Gastrocnemius medialis (tissue), 4 donors: Measurements from ENCODE around the gene FOXB1. TPM values are rescaled to one million over a fixed set of nuclear protein-coding genes. Genes with fewer than 3 reads are reported as not detected.
A peak's percentile ranks its signal among the peaks of the same experiment; 100 is the strongest.

Source experiments
- ATAC-seq, 2 donors: fragments of 150-250 bp; one replicate each; pipeline ENCODE4 v1.9.1; 2016
- DNase-seq, 2 donors: peaks; one replicate each; pipeline ENCODE4 v3.0.0-alpha.2; 2019
- H3K27ac ChIP-seq, 4 donors: fragments of 200-600 bp; sonication (generic); 1 replicate in 1 of 4; 2 replicates in 3 of 4; pipeline ENCODE4 v1.5.1; 2016 to 2018; ENCODE audit warnings: mild to moderate bottlenecking in 2 of 4, moderate library complexity in 1 of 4
- H3K27me3 ChIP-seq, 3 donors: fragments of 200-600 bp; sonication (generic) in 2 of 3; 1 replicate in 1 of 3; 2 replicates in 2 of 3; pipeline versions ENCODE4 v1.5.1 to v1.6.0; 2016 to 2019; ENCODE audit warnings: mild to moderate bottlenecking in 1 of 3, moderate library complexity in 1 of 3
- H3K36me3 ChIP-seq, 2 donors: fragments of 200-600 bp; sonication (generic) in 1 of 2; one replicate each; pipeline ENCODE4 v1.5.1; 2017 to 2018
- H3K4me1 ChIP-seq, 2 donors: fragments of 200-600 bp; sonication (generic) in 1 of 2; one replicate each; pipeline ENCODE4 v1.5.1; 2016 to 2017; ENCODE audit warnings: mild to moderate bottlenecking in 2 of 2
- H3K4me3 ChIP-seq, 4 donors: fragments of 200-600 bp; sonication (generic) in 3 of 4; 1 replicate in 1 of 4; 2 replicates in 3 of 4; pipeline ENCODE4 v1.5.1; 2016 to 2019; ENCODE audit warnings: mild to moderate bottlenecking in 2 of 4
- H3K9me3 ChIP-seq, 3 donors: fragments of 200-600 bp; sonication (generic) in 2 of 3; 1 replicate in 1 of 3; 2 replicates in 2 of 3; pipeline ENCODE4 v1.5.1; 2016 to 2019
- POLR2A ChIP-seq, 2 donors: fragments of 450-650 bp; IDR thresholded peaks; one replicate each; pipeline ENCODE4 v1.6.1; 2017; ENCODE audit warnings: antibody characterized with exemption in 2 of 2, mild to moderate bottlenecking in 2 of 2, moderate library complexity in 2 of 2
- in situ Hi-C, 4 donors: fragments of 200-750 bp; cut with MboI; loops; one replicate each; pipeline versions ENCODE4 v1.15.0 to v1.8.0; 2017; ENCODE audit warnings: low sequenced_read_pairs in 4 of 4
- intact Hi-C: fragments of 100-400 bp; cut with DNase I; formaldehyde crosslinking; loops from one replicate; pipeline ENCODE4 v1.15.1; 2023; ENCODE audit warnings: low total_unique reads
- total RNA-seq, 4 donors: library from RNA; depleted of rRNA; stranded (reverse); fragments of >200 nt; gene quantifications; one replicate each; pipeline versions ENCODE4 v1.1.0 to v1.2.3, GENCODE V29; 2016
- TF ChIP-seq, protein P1 (sequence below), 5 experiments: fragments of 450-650 bp in 3 of 5; fragments of 200-600 bp in 2 of 5; sonication (generic) in 2 of 5; IDR thresholded peaks in 4 of 5; conservative IDR thresholded peaks in 1 of 5; 1 replicate in 4 of 5; 2 replicates in 1 of 5; pipeline ENCODE4 v1.5.1; 2016 to 2019; ENCODE audit warnings: antibody characterized with exemption in 5 of 5, mild to moderate bottlenecking in 3 of 5, moderate library complexity in 3 of 5

The FOXB1 gene
- total RNA-seq, result not detected

DNA sequence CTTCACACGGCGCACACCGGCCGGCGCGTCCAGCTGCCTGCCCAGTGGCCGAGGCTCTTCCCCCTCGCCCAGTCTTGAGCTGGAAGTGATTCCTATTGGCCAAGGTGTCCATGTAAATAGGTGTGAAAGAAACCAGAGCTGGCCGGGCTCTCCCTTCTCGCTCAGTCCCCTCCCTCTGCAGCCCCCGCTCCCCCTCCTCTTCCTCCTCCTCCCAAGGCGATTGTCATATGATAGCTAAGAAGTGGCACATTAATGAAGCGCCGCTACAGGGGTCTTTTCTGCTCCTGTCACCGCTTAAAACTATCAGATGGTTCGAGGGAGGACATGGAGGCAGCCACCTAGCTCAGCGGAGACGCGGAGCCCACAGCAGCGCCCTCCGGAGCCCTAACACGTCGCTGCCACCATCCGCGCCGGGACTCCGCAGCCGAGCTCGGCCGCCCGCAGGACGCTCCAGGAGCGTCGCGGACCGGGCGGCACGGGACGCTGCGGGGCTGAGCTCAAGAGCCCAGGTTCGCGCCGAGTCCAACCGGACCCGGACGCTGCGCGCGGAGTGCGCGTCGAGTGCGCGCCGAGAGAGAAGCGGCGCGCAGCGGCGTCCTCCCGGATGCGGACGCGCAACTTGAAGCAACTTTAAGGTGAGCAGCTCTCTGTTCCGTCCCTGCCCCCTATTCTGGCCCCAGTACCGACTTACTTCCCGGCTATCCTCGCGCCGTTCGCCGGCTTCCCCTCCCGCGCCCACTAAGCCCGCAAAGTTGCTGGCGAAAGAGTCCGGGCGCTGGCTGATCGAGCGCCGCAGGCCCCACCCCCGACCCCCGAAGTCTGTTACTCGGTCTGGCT, at the start of gene FOXB1:
TSS of gene FOXB1 (plus strand) at position 303 of the 837 bp plus-strand sequence. CDS start 653 bp downstream, outside the sequence.
- H3K9me3 ChIP-seq, result no peaks in the 10 kb centered on the region
- peaks cover 96 to 100% (median 100%) of the 10 kb centered on the region in 3 donors for H3K27me3 ChIP-seq
- TF ChIP-seq POLR2A (IDR thresholded peaks at IDR 0.05), result no peak
- TF ChIP-seq, protein P1, sequence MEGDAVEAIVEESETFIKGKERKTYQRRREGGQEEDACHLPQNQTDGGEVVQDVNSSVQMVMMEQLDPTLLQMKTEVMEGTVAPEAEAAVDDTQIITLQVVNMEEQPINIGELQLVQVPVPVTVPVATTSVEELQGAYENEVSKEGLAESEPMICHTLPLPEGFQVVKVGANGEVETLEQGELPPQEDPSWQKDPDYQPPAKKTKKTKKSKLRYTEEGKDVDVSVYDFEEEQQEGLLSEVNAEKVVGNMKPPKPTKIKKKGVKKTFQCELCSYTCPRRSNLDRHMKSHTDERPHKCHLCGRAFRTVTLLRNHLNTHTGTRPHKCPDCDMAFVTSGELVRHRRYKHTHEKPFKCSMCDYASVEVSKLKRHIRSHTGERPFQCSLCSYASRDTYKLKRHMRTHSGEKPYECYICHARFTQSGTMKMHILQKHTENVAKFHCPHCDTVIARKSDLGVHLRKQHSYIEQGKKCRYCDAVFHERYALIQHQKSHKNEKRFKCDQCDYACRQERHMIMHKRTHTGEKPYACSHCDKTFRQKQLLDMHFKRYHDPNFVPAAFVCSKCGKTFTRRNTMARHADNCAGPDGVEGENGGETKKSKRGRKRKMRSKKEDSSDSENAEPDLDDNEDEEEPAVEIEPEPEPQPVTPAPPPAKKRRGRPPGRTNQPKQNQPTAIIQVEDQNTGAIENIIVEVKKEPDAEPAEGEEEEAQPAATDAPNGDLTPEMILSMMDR (IDR thresholded peaks at IDR 0.05 in 4 of 5, conservative IDR thresholded peaks at IDR 0.05 in 1 of 5), result no peak
- ATAC-seq (no peak), DNase-seq (no peak)
- H3K36me3 ChIP-seq, result no peaks in the 10 kb centered on the region
- H3K4me3 ChIP-seq, result peak within 1 kb of the TSS; percentile 32 to 65 (median 50)
- H3K27ac ChIP-seq, result no peak within 1 kb of the TSS
- intact Hi-C loops (no loop called here), in situ Hi-C loops (no loop called here)
- H3K4me1 ChIP-seq, result peaks cover 25 to 31% of the 10 kb centered on the region in 2 donors

DNA sequence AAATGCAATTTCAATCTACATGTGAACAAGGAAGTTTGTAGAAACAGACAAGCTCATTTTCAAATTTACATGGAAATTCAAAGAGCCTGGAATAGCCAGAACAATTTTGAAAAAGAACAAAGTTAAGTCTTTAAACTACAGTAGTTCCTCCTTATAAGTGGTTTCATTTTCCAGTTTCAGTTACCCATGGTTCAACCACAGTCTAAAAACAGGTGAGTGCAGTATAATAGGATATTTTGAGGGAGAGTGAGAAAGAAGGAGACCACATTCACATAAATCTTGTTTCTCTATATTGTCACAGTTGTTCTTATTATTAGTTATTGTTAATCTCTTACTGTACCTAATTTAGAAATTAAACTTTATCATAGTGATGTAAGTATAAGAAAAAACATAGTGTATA, 45.8 kb upstream of the FOXB1 start:
- TF ChIP-seq, protein P1 (IDR thresholded peaks at IDR 0.05 in 4 of 5, conservative IDR thresholded peaks at IDR 0.05 in 1 of 5), result no peak
- no peak for TF ChIP-seq POLR2A (IDR thresholded peaks at IDR 0.05)
- intact Hi-C loops, result no loop called here
- Histone ChIP-seq H3K4me3 (no peak overlapping the region), H3K36me3 (no peaks in the 10 kb centered on the region), H3K4me1 (no peaks in the 10 kb centered on the region), H3K27me3 (peaks cover 0 to 16% (median 0%) of the 10 kb centered on the region in 3 donors), H3K27ac (no peak overlapping the region), H3K9me3 (peaks cover 0 to 16% (median 0%) of the 10 kb centered on the region in 3 donors)
- ATAC-seq (no peak), DNase-seq (no peak)
- in situ Hi-C loops, result no loop called here

DNA sequence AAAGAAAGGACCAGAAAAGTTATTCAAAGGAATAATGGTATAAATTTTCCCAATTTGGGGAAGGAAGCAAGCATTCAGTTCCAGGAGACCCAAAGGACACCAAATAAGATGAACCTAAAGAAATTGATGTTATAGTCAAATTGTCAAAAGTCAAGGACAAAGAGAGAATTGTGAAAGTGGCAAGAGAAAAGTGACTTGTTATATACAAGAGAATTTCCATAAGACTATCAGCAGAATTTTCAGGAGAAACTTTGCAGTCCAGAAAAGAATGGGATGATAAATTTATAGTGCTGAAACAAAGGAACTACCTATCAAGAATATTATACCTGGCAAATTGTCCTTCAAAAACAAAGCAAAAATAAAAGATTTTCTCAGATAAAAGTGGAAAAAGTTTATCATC, 43.8 kb upstream of the FOXB1 start:
- Histone ChIP-seq H3K36me3 (no peaks in the 10 kb centered on the region), H3K27ac (no peak overlapping the region), H3K9me3 (peaks cover 0 to 23% (median 0%) of the 10 kb centered on the region in 3 donors), H3K4me1 (no peaks in the 10 kb centered on the region), H3K4me3 (no peak overlapping the region), H3K27me3 (peaks cover 0 to 7% (median 0%) of the 10 kb centered on the region in 3 donors)
- ATAC-seq (no peak), DNase-seq (no peak)
- in situ Hi-C loops, result no loop called here
- intact Hi-C loops, result no loop called here
- TF ChIP-seq, protein P1 (IDR thresholded peaks at IDR 0.05 in 4 of 5, conservative IDR thresholded peaks at IDR 0.05 in 1 of 5), result no peak
- no peak for TF ChIP-seq POLR2A (IDR thresholded peaks at IDR 0.05)

DNA sequence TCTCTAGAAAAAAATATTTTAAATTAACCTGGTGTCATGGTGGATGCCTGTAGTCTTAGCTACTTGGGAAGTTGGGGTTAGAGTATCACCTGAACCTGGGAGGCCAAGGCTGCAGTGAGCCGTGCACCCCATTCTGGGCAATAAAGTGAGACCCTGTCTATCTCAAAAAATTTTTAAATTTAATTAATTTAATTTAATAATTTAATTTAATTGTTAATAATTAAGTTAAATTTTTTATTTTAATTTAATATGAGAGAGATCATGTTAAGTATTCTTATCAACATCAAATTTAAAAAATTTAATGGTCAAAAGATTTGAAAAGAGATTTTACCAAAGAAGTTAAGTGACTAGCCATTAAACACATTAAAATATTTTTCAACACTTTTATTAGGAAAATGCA, 40.8 kb upstream of the FOXB1 start:
- DNase-seq, result no peak
- ATAC-seq, result no peak
- Histone ChIP-seq H3K4me3 (no peak overlapping the region), H3K27ac (no peak overlapping the region), H3K27me3 (peaks cover 0 to 3% (median 0%) of the 10 kb centered on the region in 3 donors), H3K36me3 (no peaks in the 10 kb centered on the region), H3K4me1 (no peaks in the 10 kb centered on the region), H3K9me3 (peaks cover 0 to 23% (median 0%) of the 10 kb centered on the region in 3 donors)
- TF ChIP-seq, protein P1 (IDR thresholded peaks at IDR 0.05 in 4 of 5, conservative IDR thresholded peaks at IDR 0.05 in 1 of 5), result no peak
- TF ChIP-seq POLR2A (IDR thresholded peaks at IDR 0.05), result no peak
- intact Hi-C loops (no loop called here), in situ Hi-C loops (no loop called here)
